GM12878 (cell line): ENCODE results near the gene NUP85. TPM values are rescaled to one million over a fixed set of nuclear protein-coding genes. Genes with fewer than 3 reads are reported as not detected.
"Not testable (repeated sequence)": the region's sequence is repeated elsewhere in the genome, so short reads cannot be mapped to it uniquely, and the experiment has no call there.

Experiments used
- ATAC-seq: fragments of 200-7000 bp; cut with Tn5 transposase; 3 replicates; pipeline ENCODE4 v1.9.1; 2020; ENCODE audit warnings: mild to moderate bottlenecking, moderate library complexity
- BruUV-seq: library from RNA; stranded (reverse); fragments of 400-500 nt; replicated peaks from 2 replicates; lab custom pipeline; 2021; lab: Mats Ljungman, UMichigan
- CTCF ChIA-PET: fragments of 300-600 bp; sonication (Branson Sonifier 250); formaldehyde crosslinking; extraction: SDS; loops from one replicate; lab custom pipeline; 2021; ENCODE audit warnings: inconsistent platforms; lab: Yijun Ruan, JAX
- POLR2A ChIA-PET: fragments of 350-600 bp; formaldehyde crosslinking; extraction: SDS; loops from one replicate; lab custom pipeline; 2021; ENCODE audit warnings: inconsistent platforms; lab: Charles Lee
- RAD21 ChIA-PET: fragments of 300-600 bp; sonication (Branson Sonifier 250); formaldehyde crosslinking; loops from one replicate; lab custom pipeline; 2023; ENCODE audit warnings: antibody characterized with exemption; ENCODE audit not compliant: unreplicated experiment; lab: Charles Lee
- SMC1A ChIA-PET: fragments of 300-600 bp; sonication (Branson Sonifier 250); formaldehyde crosslinking; loops from one replicate; lab custom pipeline; 2023; ENCODE audit not compliant: unreplicated experiment, uncharacterized antibody; lab: Charles Lee
- DNase-seq: peaks from one replicate; pipeline ENCODE4 v3.0.0-alpha.2; 2011; ENCODE audit warnings: low read depth, low spot score
- FAIRE-seq: peaks from 3 replicates; lab custom pipeline; 2011; peaks lifted over from hg19 to GRCh38; lab: Jason Lieb, UNC
- H2AFZ ChIP-seq: 2 replicates; pipeline ENCODE4 v1.6.0; 2011; ENCODE audit warnings: low read depth, low read length, control low read depth; ENCODE audit not compliant: control insufficient read depth
- H3K27ac ChIP-seq: 2 replicates; pipeline ENCODE4 v1.5.1; 2011; ENCODE audit warnings: control low read depth; ENCODE audit not compliant: control insufficient read depth, insufficient read depth
- H3K27me3 ChIP-seq, 2 experiments: replicated peaks in 1 of 2; 2 replicates each; pipeline versions ENCODE4 v1.6.0 to v1.6.1; 2011; ENCODE audit warnings: low read length in 1 of 2; ENCODE audit not compliant: control insufficient read depth in 2 of 2, insufficient read depth in 2 of 2
- H3K36me3 ChIP-seq, 2 experiments: 2 replicates each; pipeline ENCODE4 v1.5.1; 2011; ENCODE audit warnings: low read length in 1 of 2; ENCODE audit not compliant: control insufficient read depth in 2 of 2, insufficient read depth in 2 of 2
- H3K4me1 ChIP-seq: 2 replicates; pipeline ENCODE4 v1.6.1; 2011; ENCODE audit warnings: mild to moderate bottlenecking, low read length, moderate library complexity, mixed read lengths; ENCODE audit not compliant: control insufficient read depth, insufficient read depth
- H3K4me2 ChIP-seq: 2 replicates; pipeline ENCODE4 v1.6.0; 2011; ENCODE audit warnings: control low read depth; ENCODE audit not compliant: control insufficient read depth, insufficient read depth
- H3K4me3 ChIP-seq: fragments of 200-600 bp; sonication (generic); 2 replicates; pipeline ENCODE4 v1.5.1; 2016
- H3K79me2 ChIP-seq: 2 replicates; pipeline ENCODE4 v1.6.0; 2011; ENCODE audit warnings: low read length; ENCODE audit not compliant: control insufficient read depth, insufficient read depth
- H3K9ac ChIP-seq: 2 replicates; pipeline ENCODE4 v1.8.0; 2011; ENCODE audit warnings: low read length, control low read depth, mixed read lengths; ENCODE audit not compliant: control insufficient read depth, insufficient read depth
- H3K9me3 ChIP-seq: replicated peaks from 3 replicates; pipeline ENCODE4 v1.5.1; 2011; ENCODE audit warnings: mild to moderate bottlenecking, low read length; ENCODE audit not compliant: control insufficient read depth, insufficient read depth
- H4K20me1 ChIP-seq: 2 replicates; pipeline ENCODE4 v1.6.0; 2011; ENCODE audit not compliant: control insufficient read depth, insufficient read depth
- LARP7 ChIP-seq: fragments of 450-650 bp; IDR thresholded peaks from 2 replicates; pipeline ENCODE4 v1.6.1; 2017; ENCODE audit warnings: mild to moderate bottlenecking
- MYC ChIP-seq: IDR thresholded peaks from 2 replicates; pipeline ENCODE4 v1.6.1; 2011; ENCODE audit warnings: mild to moderate bottlenecking, low read length, moderate library complexity, inconsistent platforms; ENCODE audit not compliant: insufficient read depth, insufficient replicate concordance, insufficient read length, severe bottlenecking
- NBN ChIP-seq: fragments of 450-650 bp; IDR thresholded peaks from 2 replicates; pipeline ENCODE4 v1.6.1; 2016
- NR2F1 ChIP-seq: fragments of 450-650 bp; conservative IDR thresholded peaks from 2 replicates; pipeline ENCODE4 v1.6.1; 2017; ENCODE audit warnings: mild to moderate bottlenecking
- SMAD5 ChIP-seq: IDR thresholded peaks from 2 replicates; pipeline ENCODE4 v1.6.1; 2016; ENCODE audit warnings: antibody characterized with exemption, low read depth
- ZNF622 ChIP-seq: fragments of 450-650 bp; IDR thresholded peaks from 2 replicates; pipeline ENCODE4 v1.6.1; 2017; ENCODE audit warnings: mild to moderate bottlenecking, inconsistent platforms
- WGBS: methylation state at CpG from one replicate; pipeline ENCODE4 v1.1.6; 2016; ENCODE audit warnings: low lambda C conversion rate; ENCODE audit not compliant: insufficient replicate concordance, insufficient coverage; ENCODE audit errors: missing lambda C conversion rate; 5-methylcytosine and 5-hydroxymethylcytosine counted together
- in situ Hi-C: fragments of 300-500 bp; cut with MboI; formaldehyde crosslinking; loops from 9 replicates; pipeline ENCODE4 v1.14.3; 2018; ENCODE audit warnings: mixed read lengths
- intact Hi-C: fragments of 100-400 bp; cut with micrococcal nuclease; formaldehyde crosslinking; loops from one replicate; pipeline ENCODE4 v1.14.2; 2022; ENCODE audit not compliant: unreplicated experiment
- polyA plus RNA-seq, 11 experiments: library from polyadenylated mRNA; depleted of rRNA in 4 of 11; unstranded in 6 of 11; stranded (reverse) in 5 of 11; fragments of >200 nt; fragmentation: Nextera tagmentation in 4 of 11; fragmentation: Illumina TruSeq in 1 of 11; extraction: Ambion mirVana in 4 of 11; extraction: Trizol in 1 of 11; gene quantifications; 1 replicate in 1 of 11; 2 replicates in 10 of 11; pipeline versions ENCODE4 v1.2.1 to v1.2.3, GENCODE V29; 2011 to 2016; ENCODE audit warnings: inconsistent platforms in 2 of 11, missing spikeins in 2 of 11, low read depth in 1 of 11
- total RNA-seq, 4 experiments: library from RNA; depleted of rRNA in 3 of 4; stranded (reverse); fragments of >200 nt in 3 of 4; fragmentation: Illumina TruSeq in 1 of 4; extraction: Trizol in 1 of 4; gene quantifications; 2 replicates each; pipeline versions ENCODE4 v1.2.1 to v1.2.3, GENCODE V29; 2013 to 2021
- TF ChIP-seq, protein P1 (sequence below): fragments of 450-650 bp; conservative IDR thresholded peaks from 2 replicates; pipeline ENCODE4 v1.6.1; 2017; ENCODE audit warnings: mild to moderate bottlenecking, moderate library complexity

The NUP85 gene
- total and polyA plus RNA-seq, 10 of the 15 experiments (the other 5 are each of a cell fraction or from before 2014, with no cell fraction given) = 54.0 to 135 (median 95.4) TPM

DNA sequence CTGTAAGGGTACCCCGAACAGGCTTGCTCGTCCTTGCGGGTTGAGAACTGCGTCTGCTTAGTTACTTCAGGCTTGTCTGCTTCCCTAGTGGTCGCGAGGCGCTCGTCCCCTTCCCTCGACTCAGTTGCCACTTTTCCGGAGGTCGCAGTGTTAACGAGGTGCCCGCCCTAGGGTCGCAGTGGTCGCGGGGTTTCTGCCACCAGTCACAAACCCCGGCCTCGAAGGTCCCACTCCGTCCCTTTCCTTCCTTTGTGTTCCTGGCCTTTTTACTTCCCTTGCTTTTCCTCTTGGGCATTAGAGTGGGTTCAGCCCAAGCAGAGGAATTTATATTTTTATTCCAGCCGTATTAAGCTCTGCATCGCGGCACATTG lies 299 bp downstream of the NUP85 start:
- peak overlapping the region; percentile 89 for H3K9ac ChIP-seq
- H3K4me2 ChIP-seq = peak overlapping the region; percentile 78; the same call in 1 of the 2 replicates
- ChIA-PET SMC1A (interaction anchor here (0.7 to 2.2 kb wide), 13 partner anchors 22 to 245 kb away, joined by 3 to 14 read pairs (median 4); partner anchors contain the start of genes GGA3, NT5C and SLC25A19), RAD21 (interaction anchor here (0.6 to 10.4 kb wide), 12 partner anchors 35 to 339 kb away, joined by 3 to 131 read pairs (median 4); partner anchors contain the start of genes GRB2, MIF4GD and SLC25A19), POLR2A (interaction anchor here (0.6 to 1.4 kb wide), 9 partner anchors 9 to 162 kb away, joined by 3 to 7 read pairs (median 3); partner anchors contain the start of gene ARMC7), CTCF (interaction anchor here (0.8 to 12.2 kb wide), 9 partner anchors 34 to 490 kb away, joined by 3 to 293 read pairs (median 6); partner anchors contain the start of genes ARMC7 and NT5C)
- H3K79me2 ChIP-seq = peaks cover 37% of the 10 kb centered on the region
- H3K27me3 ChIP-seq = no peaks in the 10 kb centered on the region
- intact Hi-C loops (no loop called here), in situ Hi-C loops (no loop called here)
- peak overlapping the region; percentile 98 for H3K27ac ChIP-seq
- FAIRE-seq (no peak), DNase-seq (no peak), ATAC-seq (peak; percentile 39; the same call in 2 of the 3 replicates)
- no peaks in the 10 kb centered on the region for H3K9me3 ChIP-seq
- peak overlapping the region; percentile 99 for H2AFZ ChIP-seq
- no peaks in the 10 kb centered on the region for H4K20me1 ChIP-seq
- WGBS = 1% methylated on average over 22 of the region's 22 CpGs
- BruUV-seq = TSS peak; percentile 84
- H3K36me3 ChIP-seq = peaks cover 0 to 1% of the 10 kb centered on the region in 2 experiments; a peak in 1 of 4 replicates
- H3K4me1 ChIP-seq = no peaks in the 10 kb centered on the region; the same call in 1 of the 2 replicates
- peak overlapping the region; percentile 77 for H3K4me3 ChIP-seq
- TF ChIP-seq ZNF622 (no peak), LARP7 (0 out of 2 replicates have a peak, but pooled peaks have one; percentile 55), MYC (no peak), NBN (peak; percentile 6; the same call in 1 of the 2 replicates), NR2F1 (0 out of 2 replicates have a peak, but pooled peaks have one; percentile 0), SMAD5 (0 out of 2 replicates have a peak, but pooled peaks have one; percentile 14)
- TF ChIP-seq, protein P1, sequence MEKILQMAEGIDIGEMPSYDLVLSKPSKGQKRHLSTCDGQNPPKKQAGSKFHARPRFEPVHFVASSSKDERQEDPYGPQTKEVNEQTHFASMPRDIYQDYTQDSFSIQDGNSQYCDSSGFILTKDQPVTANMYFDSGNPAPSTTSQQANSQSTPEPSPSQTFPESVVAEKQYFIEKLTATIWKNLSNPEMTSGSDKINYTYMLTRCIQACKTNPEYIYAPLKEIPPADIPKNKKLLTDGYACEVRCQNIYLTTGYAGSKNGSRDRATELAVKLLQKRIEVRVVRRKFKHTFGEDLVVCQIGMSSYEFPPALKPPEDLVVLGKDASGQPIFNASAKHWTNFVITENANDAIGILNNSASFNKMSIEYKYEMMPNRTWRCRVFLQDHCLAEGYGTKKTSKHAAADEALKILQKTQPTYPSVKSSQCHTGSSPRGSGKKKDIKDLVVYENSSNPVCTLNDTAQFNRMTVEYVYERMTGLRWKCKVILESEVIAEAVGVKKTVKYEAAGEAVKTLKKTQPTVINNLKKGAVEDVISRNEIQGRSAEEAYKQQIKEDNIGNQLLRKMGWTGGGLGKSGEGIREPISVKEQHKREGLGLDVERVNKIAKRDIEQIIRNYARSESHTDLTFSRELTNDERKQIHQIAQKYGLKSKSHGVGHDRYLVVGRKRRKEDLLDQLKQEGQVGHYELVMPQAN = peak; percentile 94; the same call in 1 of the 2 replicates
- TF ChIP-seq, all 136 proteins: peak for 5

DNA sequence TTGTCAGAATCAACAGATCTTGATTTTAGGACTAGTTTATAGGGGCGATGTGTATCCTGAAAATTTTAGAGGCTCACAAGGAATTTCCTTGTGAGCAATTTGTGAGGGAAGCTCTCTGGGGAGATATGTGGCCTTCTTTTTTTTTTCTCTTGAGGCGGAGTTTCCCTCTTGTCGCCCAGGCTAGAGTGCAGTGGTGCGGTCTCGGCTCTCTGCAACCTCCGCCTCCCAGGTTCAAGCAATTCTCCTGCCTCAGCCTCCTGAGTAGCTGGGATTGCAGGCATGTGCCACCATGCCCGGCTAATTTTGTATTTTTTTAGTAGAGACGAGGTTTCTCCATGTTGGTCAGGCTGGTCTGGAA lies 1.6 kb downstream of the NUP85 start:
- H4K20me1 ChIP-seq, FAIRE-seq, in situ Hi-C loops, H3K36me3 ChIP-seq, POLR2A ChIA-PET, H3K27me3 ChIP-seq, ATAC-seq, intact Hi-C loops, H2AFZ ChIP-seq, H3K9me3 ChIP-seq, BruUV-seq, DNase-seq, H3K27ac ChIP-seq, H3K4me1 ChIP-seq: not testable (repeated sequence)
- Histone ChIP-seq H3K4me3 (peak overlapping the region; percentile 77; the same call in 1 of the 2 replicates), H3K79me2 (peaks cover 37% of the 10 kb centered on the region), H3K4me2 (peak overlapping the region; percentile 34), H3K9ac (peak overlapping the region; percentile 89)
- RAD21 ChIA-PET = interaction anchor here (0.7 to 1.0 kb wide), 2 partner anchors 18 to 64 kb away, joined by 3 read pairs; partner anchors contain the start of gene MIF4GD
- 28% methylated on average over 8 of the region's 8 CpGs for WGBS
- CTCF ChIA-PET = interaction anchor here (0.6 to 12.2 kb wide), 9 partner anchors 16 to 245 kb away, joined by 3 to 293 read pairs (median 3); partner anchors contain the start of gene ARMC7
- SMC1A ChIA-PET = interaction anchor here (1.0 to 2.2 kb wide), 5 partner anchors 63 to 246 kb away, joined by 3 to 14 read pairs (median 6); partner anchors contain the start of gene SLC25A19
